PFSK-1 (cell line): ENCODE measurements around the gene CEACAM4.

Experiments
- FOXP2 ChIP-seq: optimal IDR thresholded peaks from 2 replicates; pipeline ENCODE3; 2011; ENCODE audit warnings: borderline replicate concordance, control low read depth, inconsistent platforms; ENCODE audit not compliant: insufficient read depth; ENCODE audit errors: extremely low read length, extremely low read depth
- POLR2AphosphoS5 ChIP-seq: IDR thresholded peaks from 2 replicates; pipeline ENCODE4 v1.6.1; 2012; ENCODE audit warnings: low read depth, mild to moderate bottlenecking, control low read depth, low read length, moderate library complexity
- SIN3A ChIP-seq: IDR thresholded peaks from 2 replicates; pipeline ENCODE4 v1.6.1; 2012; ENCODE audit warnings: mild to moderate bottlenecking, low read length, moderate library complexity, borderline replicate concordance; ENCODE audit not compliant: insufficient read depth
- TAF1 ChIP-seq: IDR thresholded peaks from 2 replicates; pipeline ENCODE4 v1.6.1; 2012; ENCODE audit warnings: low read length, control low read depth, borderline replicate concordance; ENCODE audit not compliant: insufficient read depth
- TF ChIP-seq, protein P1 (sequence below), 2 experiments: IDR thresholded peaks; 2 replicates each; pipeline versions ENCODE4 v1.6.1 to v1.8.0; 2011 to 2012; ENCODE audit warnings: low read depth in 2 of 2, low read length in 2 of 2, control low read depth in 1 of 2, inconsistent platforms in 1 of 2, mild to moderate bottlenecking in 1 of 2, moderate library complexity in 1 of 2; ENCODE audit not compliant: insufficient read depth in 1 of 2

GRCh38 chr19:41617941-41618730 lies 8.7 kb downstream of the CEACAM4 start:
- TF ChIP-seq SIN3A (no peak), POLR2AphosphoS5 (no peak), TAF1 (no peak), FOXP2 (no peak)
- TF ChIP-seq, protein P1, sequence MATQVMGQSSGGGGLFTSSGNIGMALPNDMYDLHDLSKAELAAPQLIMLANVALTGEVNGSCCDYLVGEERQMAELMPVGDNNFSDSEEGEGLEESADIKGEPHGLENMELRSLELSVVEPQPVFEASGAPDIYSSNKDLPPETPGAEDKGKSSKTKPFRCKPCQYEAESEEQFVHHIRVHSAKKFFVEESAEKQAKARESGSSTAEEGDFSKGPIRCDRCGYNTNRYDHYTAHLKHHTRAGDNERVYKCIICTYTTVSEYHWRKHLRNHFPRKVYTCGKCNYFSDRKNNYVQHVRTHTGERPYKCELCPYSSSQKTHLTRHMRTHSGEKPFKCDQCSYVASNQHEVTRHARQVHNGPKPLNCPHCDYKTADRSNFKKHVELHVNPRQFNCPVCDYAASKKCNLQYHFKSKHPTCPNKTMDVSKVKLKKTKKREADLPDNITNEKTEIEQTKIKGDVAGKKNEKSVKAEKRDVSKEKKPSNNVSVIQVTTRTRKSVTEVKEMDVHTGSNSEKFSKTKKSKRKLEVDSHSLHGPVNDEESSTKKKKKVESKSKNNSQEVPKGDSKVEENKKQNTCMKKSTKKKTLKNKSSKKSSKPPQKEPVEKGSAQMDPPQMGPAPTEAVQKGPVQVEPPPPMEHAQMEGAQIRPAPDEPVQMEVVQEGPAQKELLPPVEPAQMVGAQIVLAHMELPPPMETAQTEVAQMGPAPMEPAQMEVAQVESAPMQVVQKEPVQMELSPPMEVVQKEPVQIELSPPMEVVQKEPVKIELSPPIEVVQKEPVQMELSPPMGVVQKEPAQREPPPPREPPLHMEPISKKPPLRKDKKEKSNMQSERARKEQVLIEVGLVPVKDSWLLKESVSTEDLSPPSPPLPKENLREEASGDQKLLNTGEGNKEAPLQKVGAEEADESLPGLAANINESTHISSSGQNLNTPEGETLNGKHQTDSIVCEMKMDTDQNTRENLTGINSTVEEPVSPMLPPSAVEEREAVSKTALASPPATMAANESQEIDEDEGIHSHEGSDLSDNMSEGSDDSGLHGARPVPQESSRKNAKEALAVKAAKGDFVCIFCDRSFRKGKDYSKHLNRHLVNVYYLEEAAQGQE (IDR thresholded peaks at IDR 0.05; ENCODE audit: insufficient read depth in 1 of 2, low read depth in 2 of 2, low read length in 2 of 2) = no peak
